ENCODE data around the gene MRPL11. TPM values are rescaled to one million over a fixed set of nuclear protein-coding genes. Genes with fewer than 3 reads are reported as not detected.

The MRPL11 gene
- total and polyA plus RNA-seq, 10 of the 15 experiments (the other 5 are each of a cell fraction or from before 2014, with no cell fraction given) = 43.5 to 248 (median 109) TPM

- TF ChIP-seq TCF3 (IDR thresholded peaks at IDR 0.05; ENCODE audit: borderline replicate concordance, insufficient read depth, low read depth, low read length) (no peak), ZNF592 (IDR thresholded peaks at IDR 0.05) (no peak), REST (IDR thresholded peaks at IDR 0.05; ENCODE audit: low read depth, low read length) (no peak), RELB (IDR thresholded peaks at IDR 0.05; ENCODE audit: low read depth) (no peak), CHD1 (IDR thresholded peaks at IDR 0.05; ENCODE audit: low read depth, low read length) (no peak), POU2F2 (IDR thresholded peaks at IDR 0.05; ENCODE audit: borderline replicate concordance, low read depth, low read length) (no peak)
These were observed 30.0 kb upstream of the MRPL11 start (continued) for GRCh38 chr11:66468691-66469090.

Measured in GM12878 (cell line).